ENCODE measurements around the gene CFAP100.
A peak's percentile ranks its signal among the peaks of the same experiment; 100 is the strongest.

CFAP100 gene

GRCh38 chr3:126433105-126433430 lies 38.4 kb downstream of the CFAP100 start:
- no peaks in the 10 kb centered on the region for H3K4me1 ChIP-seq (ENCODE audit: control insufficient read depth in 1 of 2, insufficient read depth in 1 of 2, low read depth in 1 of 2, low read length in 1 of 2)
- peak overlapping the region; percentile 23 for H3K27ac ChIP-seq
- no peak overlapping the region for H3K4me3 ChIP-seq (ENCODE audit: low read depth in 1 of 2, low read length in 1 of 2)
- H3K36me3 ChIP-seq: peaks cover 57% of the 10 kb centered on the region
- no peak for TF ChIP-seq CTCF (IDR thresholded peaks at IDR 0.05)
- no peaks in the 10 kb centered on the region for H3K9me3 ChIP-seq
- H3K27me3 ChIP-seq: no peaks in the 10 kb centered on the region

GRCh38 chr3:126433496-126434263 lies 39.0 kb downstream of the CFAP100 start:
- Histone ChIP-seq H3K4me3 (ENCODE audit: low read depth in 1 of 2, low read length in 1 of 2) (no peak overlapping the region), H3K4me1 (ENCODE audit: control insufficient read depth in 1 of 2, insufficient read depth in 1 of 2, low read depth in 1 of 2, low read length in 1 of 2) (no peaks in the 10 kb centered on the region), H3K9me3 (no peaks in the 10 kb centered on the region), H3K36me3 (peaks cover 63% of the 10 kb centered on the region), H3K27ac (no peak overlapping the region), H3K27me3 (no peaks in the 10 kb centered on the region)
- no peak for TF ChIP-seq CTCF (IDR thresholded peaks at IDR 0.05)

GRCh38 chr3:126434264-126434590 lies 39.5 kb downstream of the CFAP100 start:
- Histone ChIP-seq H3K4me1 (ENCODE audit: control insufficient read depth in 1 of 2, insufficient read depth in 1 of 2, low read depth in 1 of 2, low read length in 1 of 2) (no peaks in the 10 kb centered on the region), H3K4me3 (ENCODE audit: low read depth in 1 of 2, low read length in 1 of 2) (no peak overlapping the region), H3K27ac (no peak overlapping the region), H3K9me3 (no peaks in the 10 kb centered on the region), H3K27me3 (no peaks in the 10 kb centered on the region), H3K36me3 (peaks cover 69% of the 10 kb centered on the region)
- no peak for TF ChIP-seq CTCF (IDR thresholded peaks at IDR 0.05)

- Histone ChIP-seq H3K27ac (no peak overlapping the region), H3K4me3 (ENCODE audit: low read depth in 1 of 2, low read length in 1 of 2) (no peak overlapping the region), H3K27me3 (no peaks in the 10 kb centered on the region), H3K36me3 (peaks cover 76% of the 10 kb centered on the region), H3K9me3 (no peaks in the 10 kb centered on the region), H3K4me1 (ENCODE audit: control insufficient read depth in 1 of 2, insufficient read depth in 1 of 2, low read depth in 1 of 2, low read length in 1 of 2) (no peaks in the 10 kb centered on the region)
- no peak for TF ChIP-seq CTCF (IDR thresholded peaks at IDR 0.05)
Observed at GRCh38 chr3:126434931-126435411, 40.3 kb downstream of the CFAP100 start.

- H3K4me1 ChIP-seq (ENCODE audit: control insufficient read depth in 1 of 2, insufficient read depth in 1 of 2, low read depth in 1 of 2, low read length in 1 of 2): no peaks in the 10 kb centered on the region
- no peak overlapping the region for H3K4me3 ChIP-seq (ENCODE audit: low read depth in 1 of 2, low read length in 1 of 2)
- no peak overlapping the region for H3K27ac ChIP-seq
- H3K27me3 ChIP-seq: no peaks in the 10 kb centered on the region
- H3K36me3 ChIP-seq: peaks cover 83% of the 10 kb centered on the region
- TF ChIP-seq CTCF (IDR thresholded peaks at IDR 0.05): no peak
- H3K9me3 ChIP-seq: no peaks in the 10 kb centered on the region
Observed at GRCh38 chr3:126435456-126436315, 41.0 kb downstream of the CFAP100 start.
